RKO (cell line): Measurements from ENCODE around the gene PTGS1.

ENCODE experiments used
- DNase-seq: peaks from one replicate; pipeline ENCODE4 v3.0.0-alpha.2; 2016; ENCODE audit warnings: low spot score

Gene PTGS1

DNA sequence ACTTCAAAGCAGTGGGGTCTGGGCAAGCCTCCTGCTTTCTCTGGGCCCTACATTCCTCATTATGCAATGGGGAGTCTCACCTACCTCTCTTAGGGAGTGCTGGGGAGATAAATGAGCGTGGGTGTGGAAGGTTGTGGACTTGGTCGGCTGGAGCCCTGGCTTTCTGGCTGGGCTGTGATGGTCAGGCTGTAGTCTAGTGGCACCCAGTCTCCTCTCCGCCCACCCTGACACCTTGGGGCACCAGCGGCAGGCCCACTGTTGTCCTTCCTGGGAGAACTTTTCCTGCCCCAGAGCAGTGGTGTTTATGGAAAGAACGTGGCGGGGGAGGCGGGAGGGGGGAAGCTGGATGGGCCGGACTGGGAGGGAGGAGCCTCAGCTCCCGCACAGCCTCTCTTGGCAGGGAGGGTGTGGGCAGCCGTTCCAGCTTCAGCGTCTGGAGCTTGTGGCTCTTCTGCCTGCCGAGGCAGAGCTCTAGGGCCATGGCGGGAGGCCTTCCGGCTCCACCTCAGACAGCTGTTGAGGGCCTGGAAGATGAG is 4.1 kb downstream of the PTGS1 start:
- no peak for DNase-seq

DNA sequence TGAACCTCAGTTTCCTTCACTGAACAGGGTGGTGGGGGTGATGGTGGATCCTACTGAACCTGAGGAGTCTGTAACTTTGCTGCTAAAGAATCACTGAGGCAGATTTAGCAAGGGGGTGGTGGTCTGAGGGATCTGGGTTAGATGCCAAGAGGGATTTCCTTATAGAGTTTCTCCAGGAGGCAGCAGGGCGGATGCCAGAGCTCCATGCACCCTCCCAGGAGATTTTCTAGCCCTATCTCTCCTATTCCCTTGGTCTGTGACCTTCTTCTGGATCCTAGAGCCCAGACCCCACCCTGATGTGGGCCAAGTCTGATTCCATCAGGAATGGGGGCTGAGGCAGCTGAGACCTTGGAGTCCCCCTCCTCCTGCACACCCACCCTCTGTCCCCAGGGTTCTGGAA is 6.0 kb downstream of the PTGS1 start:
- no peak for DNase-seq

DNA sequence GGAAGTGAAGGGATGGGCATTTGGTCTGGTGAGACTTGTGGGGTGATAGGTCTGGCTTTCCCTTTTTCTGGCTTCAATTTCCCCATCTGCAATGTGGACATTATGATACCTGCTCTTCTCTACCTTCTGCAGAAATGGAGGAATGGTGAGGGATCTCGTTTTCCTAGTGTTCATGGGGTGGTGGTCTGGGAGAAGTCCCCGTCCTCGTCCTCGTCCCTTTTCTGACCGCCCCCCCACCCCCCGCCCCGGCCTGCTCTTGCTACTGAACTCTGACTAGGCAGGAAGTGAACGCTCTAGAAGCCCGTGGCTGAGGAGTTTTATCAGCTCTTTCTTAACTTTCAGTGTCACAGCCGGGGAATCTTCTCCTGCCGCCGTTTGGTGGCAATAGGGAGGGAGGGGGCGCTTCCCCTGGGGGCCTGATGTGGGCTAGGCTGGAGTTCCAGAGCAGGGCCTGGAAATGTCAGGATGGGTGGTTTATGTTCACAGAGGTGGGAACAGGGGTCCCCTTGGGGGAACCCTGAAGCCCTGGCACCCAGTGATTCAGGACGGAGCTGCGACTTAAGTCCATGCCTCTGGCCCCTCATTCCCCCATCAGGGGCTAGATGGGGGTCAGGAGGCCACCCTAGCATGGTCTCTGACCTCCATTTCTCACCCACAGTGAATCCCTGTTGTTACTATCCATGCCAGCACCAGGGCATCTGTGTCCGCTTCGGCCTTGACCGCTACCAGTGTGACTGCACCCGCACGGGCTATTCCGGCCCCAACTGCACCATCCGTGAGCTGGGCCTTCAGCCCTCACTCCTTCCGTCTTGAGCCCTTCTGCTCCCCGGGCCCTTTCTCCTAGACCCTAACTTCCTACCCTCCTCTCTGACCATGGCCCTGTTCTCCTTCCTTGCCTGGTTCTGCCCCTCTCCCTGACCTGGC is 6.7 kb downstream of the PTGS1 start:
- no peak for DNase-seq

DNA sequence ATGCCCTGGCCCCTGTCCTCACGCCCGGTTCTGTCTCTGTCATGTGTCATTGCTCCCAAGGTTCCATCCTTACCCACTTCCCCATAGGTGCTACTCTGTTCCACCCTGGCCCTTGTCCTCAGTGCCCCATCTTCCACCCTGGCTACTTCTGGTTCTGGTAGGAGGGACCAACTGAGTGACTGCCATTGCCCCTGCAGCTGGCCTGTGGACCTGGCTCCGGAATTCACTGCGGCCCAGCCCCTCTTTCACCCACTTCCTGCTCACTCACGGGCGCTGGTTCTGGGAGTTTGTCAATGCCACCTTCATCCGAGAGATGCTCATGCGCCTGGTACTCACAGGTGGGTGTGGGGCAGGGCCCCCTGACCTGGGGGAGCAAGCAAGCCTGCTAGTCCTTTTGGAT is 7.4 kb downstream of the PTGS1 start:
- no peak for DNase-seq

DNA sequence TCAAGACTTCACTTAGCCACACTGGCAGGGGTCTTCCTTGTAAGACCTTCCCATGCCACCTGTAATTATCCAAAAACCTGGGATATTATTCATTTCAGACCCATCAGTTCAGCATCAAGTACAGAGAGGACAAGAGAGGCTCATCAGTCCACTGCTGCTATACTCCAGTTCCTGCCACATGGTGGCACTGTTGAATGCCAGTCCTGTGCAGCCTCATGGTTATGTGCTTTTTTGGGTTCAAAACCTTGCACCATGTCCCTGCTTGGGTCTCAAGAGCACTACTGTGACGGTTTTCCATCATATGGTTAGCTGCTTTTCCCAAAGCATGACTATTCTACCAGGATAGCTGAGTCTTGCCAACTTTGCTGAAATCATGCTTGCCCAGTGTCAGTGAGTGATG is 8.5 kb downstream of the PTGS1 start:
- DNase-seq = peak; percentile 15

DNA sequence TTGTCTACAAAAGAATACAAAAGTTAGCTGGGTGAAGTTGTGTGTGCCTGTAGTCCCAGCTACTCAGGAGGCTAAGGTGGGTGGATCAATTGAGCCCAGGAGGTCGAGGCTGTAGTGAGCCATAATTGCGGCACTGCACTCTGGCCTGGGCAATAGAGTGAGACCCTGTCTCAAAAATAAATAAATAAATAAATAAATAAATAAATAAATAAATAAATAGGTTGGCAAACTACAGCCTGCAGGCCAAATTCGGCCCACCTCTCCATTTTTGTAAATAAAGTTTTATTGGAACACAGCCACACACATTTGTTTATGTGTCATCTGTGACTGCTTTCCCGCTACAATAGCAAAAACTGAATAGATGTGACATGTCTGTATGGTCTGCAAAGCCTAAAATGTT is 9.5 kb downstream of the PTGS1 start:
- no peak for DNase-seq

DNA sequence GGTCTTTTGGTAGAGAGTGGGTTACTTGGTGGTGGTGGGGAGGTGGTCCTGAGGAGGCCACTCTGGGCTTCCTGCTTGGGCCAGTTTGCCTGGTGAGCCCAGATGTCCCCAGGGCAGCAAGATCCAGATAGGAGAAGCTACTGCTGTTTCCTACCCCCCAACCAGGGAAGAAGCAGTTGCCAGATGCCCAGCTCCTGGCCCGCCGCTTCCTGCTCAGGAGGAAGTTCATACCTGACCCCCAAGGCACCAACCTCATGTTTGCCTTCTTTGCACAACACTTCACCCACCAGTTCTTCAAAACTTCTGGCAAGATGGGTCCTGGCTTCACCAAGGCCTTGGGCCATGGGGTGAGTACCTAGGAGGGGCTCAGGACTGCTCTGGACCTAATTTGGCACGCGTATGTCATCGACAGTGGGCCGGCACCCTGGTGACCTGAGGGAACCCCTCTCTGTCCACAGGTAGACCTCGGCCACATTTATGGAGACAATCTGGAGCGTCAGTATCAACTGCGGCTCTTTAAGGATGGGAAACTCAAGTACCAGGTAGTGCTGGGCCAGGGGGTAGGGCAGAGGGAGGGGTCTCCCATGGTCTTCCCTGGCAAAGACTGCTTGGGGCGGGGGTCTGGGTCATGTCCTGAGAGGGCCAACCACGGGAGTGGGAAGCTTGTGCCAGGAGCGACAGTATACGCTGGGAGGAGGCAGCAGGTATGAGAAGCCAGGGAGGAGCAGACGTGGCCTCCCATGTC is 10.6 kb downstream of the PTGS1 start:
- no peak for DNase-seq

DNA sequence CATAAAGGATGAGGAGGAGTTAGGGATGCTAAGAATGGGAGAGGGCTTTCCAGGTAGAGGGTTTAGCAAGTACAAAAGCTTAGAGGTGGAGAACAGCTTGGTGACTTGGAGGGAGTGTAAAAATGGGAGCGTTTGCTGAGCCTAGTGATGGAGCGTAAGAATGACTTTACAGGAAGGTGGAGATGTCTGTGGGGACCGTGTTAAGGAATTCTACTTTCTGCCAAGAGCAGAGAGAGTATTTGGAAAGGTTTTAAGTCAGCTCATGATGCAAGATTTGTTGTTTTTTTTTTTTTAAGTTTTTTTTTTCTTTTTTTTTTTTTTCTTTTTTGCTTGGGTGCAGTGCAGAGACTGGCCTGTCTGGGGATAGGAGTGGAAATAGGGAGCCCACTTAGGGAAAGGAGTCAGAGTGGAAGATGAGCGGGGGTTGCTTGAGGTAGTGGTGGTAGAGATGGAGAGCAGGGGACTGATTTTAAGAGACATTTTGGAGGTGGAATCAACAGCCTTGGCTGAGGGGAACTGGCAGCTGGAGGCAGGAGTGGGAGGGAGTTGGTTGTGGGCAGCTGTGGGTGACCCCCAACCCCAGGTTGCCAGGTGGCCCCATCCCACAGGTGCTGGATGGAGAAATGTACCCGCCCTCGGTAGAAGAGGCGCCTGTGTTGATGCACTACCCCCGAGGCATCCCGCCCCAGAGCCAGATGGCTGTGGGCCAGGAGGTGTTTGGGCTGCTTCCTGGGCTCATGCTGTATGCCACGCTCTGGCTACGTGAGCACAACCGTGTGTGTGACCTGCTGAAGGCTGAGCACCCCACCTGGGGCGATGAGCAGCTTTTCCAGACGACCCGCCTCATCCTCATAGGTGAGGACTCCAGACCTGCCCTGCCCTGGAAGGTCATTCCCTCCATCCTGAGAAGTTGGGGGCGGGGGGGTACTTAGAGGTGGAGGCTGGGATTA is 12.4 kb downstream of the PTGS1 start:
- DNase-seq = no peak

DNA sequence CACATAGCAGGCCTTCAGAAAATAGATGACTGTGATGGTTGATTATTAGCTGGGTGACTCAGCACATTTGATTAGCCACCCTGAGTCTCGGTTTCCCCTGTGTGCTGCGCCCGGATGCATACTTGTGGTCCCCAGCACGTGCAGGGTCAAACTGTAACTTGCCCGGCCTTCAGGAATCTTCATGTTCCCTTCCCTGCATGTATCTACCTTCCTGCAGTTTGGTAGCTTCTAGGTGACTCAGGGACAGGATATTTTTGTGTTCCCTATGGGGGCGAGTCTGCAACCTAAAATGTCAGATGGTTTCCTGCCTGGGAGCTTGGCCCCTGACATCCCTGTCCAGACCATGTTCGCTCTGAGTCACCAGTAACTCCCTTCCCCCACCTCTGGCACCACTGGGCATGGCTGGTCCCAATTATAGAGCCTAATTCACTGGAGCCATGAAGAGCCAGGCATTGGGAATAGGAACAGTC is 13.2 kb downstream of the PTGS1 start:
- no peak for DNase-seq

DNA sequence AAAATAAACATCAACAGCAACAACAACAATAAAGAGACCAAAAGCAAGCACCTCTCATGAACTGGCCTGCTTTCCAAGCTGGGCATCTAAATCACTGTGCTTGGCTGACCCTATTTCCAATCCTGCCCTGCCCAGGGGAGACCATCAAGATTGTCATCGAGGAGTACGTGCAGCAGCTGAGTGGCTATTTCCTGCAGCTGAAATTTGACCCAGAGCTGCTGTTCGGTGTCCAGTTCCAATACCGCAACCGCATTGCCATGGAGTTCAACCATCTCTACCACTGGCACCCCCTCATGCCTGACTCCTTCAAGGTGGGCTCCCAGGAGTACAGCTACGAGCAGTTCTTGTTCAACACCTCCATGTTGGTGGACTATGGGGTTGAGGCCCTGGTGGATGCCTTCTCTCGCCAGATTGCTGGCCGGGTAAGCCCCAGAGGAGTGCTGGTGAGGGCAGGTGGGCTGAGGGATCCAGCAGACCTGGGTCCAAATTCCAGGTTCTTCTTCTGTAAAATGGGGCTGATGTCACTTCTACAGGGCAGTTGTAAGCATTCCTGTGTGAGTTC is 15.6 kb downstream of the PTGS1 start:
- no peak for DNase-seq

DNA sequence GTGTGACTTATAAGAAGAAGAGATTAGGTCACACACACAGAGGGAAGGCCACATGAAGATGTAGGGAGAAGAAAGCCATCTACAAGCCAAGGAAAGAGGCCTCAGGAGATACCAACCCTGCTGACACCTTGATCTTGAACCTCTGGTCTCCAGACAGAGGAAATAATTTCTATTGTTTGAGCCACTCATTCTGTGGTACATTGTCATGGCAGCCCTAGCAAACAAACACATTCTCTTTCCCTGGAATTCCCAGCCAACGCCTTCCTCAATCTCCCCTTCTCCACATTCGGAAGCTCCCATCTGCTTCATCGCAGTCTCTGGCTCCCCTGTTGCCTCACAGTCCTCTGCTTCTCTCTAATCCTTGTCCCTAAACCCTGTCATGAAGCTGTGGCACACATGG is 16.7 kb downstream of the PTGS1 start:
- DNase-seq = no peak

DNA sequence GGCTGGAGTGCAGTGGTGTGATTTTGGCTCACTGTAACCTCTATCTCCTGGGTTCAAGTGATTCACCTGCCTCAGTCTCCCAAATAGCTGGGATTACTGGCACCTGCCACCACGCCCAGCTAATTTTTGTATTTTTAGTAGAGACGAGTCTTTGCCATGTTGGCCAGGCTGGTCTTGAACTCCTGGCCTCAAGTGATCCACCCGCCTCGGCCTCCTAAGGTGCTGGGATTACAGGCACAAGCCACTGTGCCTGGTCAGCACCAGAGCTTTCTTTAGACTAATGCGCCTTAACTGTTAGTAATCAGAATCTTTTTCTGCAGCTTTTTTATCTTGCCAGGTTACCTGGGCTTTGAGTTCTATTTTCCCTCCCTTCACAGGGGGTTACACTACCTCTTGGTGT is 18.4 kb downstream of the PTGS1 start:
- no peak for DNase-seq

DNA sequence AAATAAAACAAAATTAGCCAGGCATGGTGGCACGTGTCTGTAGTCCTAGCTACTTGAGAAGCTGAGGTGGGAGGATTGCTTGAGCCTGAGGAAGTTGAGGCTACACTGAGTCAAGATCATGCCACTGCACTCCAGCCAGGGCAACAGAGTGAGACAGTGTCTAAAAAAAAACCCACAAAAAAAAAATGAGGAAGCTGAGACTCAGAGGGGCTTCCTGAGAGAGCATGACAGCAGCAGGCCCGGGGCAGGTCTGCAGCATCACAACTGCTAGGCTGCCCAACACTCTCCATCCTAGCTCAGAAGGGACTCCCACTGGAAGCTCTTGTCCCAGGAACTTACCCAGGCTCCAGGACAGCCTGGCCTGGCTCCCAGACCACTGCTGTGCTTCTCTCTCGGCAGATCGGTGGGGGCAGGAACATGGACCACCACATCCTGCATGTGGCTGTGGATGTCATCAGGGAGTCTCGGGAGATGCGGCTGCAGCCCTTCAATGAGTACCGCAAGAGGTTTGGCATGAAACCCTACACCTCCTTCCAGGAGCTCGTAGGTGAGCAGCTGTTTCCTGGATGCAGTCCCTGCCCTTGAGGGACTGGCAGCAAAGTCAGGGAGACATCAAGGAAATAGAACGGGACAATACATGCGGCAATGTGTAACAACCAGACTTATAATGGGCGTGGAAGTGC is 19.1 kb downstream of the PTGS1 start:
- DNase-seq = no peak

DNA sequence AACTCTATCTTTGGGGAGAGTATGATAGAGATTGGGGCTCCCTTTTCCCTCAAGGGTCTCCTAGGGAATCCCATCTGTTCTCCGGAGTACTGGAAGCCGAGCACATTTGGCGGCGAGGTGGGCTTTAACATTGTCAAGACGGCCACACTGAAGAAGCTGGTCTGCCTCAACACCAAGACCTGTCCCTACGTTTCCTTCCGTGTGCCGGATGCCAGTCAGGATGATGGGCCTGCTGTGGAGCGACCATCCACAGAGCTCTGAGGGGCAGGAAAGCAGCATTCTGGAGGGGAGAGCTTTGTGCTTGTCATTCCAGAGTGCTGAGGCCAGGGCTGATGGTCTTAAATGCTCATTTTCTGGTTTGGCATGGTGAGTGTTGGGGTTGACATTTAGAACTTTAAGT is 21.5 kb downstream of the PTGS1 start:
- DNase-seq = no peak

DNA sequence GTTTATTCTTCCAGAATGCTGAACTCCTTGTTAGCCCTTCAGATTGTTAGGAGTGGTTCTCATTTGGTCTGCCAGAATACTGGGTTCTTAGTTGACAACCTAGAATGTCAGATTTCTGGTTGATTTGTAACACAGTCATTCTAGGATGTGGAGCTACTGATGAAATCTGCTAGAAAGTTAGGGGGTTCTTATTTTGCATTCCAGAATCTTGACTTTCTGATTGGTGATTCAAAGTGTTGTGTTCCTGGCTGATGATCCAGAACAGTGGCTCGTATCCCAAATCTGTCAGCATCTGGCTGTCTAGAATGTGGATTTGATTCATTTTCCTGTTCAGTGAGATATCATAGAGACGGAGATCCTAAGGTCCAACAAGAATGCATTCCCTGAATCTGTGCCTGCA is 21.9 kb downstream of the PTGS1 start:
- no peak for DNase-seq

DNA sequence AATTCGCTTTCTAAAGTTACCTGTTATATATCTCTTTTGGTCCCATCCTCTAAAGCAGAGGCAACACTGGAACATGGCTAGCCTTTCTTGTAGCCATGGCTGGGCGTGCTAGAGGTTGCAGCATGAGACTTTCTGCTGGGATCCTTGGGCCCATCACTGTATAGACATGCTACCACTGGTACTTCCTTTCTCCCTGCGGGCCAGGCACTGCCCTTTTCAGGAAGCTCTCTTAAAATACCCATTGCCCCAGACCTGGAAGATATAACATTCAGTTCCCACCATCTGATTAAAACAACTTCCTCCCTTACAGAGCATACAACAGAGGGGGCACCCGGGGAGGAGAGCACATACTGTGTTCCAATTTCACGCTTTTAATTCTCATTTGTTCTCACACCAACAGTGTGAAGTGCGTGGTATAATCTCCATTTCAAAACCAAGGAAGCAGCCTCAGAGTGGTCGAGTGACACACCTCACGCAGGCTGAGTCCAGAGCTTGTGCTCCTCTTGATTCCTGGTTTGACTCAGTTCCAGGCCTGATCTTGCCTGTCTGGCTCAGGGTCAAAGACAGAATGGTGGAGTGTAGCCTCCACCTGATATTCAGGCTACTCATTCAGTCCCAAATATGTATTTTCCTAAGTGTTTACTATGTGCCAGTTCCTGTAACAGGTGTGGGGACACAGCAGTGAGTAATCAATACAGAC is 22.6 kb downstream of the PTGS1 start:
- DNase-seq = no peak

DNA sequence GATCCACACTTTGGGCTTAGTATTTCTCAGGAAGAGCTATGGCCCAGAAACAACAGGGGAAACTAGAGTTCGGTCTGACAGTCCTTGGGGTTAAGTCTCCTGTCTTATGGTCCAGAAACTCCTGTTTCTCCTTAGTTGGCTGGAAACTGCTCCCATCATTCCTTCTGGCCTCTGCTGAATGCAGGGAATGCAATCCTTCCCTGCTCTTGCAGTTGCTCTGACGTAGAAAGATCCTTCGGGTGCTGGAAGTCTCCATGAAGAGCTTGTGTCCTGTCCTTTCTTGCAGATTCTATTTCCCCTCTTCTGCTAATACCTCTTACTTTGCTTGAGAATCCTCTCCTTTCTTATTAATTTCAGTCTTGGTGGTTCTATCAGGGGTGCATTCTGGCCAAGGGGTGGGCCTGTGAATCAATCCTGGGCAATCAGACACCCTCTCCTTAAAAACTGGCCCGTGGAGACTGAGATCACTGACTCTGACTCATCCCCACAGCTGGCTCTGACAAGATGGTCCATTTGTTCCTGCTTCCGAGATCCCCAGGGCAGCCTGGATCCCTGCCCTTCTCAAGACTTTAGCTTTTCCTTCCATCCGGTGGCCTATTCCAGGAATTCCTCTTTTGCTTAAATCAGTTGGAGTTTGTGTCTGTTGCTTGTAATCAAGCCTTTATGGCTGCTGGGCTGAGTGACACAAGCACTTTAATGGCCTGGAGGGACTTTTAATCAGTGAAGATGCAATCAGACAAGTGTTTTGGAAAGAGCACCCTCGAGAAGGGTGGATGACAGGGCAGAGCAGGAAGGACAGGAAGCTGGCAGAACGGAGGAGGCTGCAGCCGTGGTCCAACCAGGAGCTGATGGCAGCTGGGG is 23.7 kb downstream of the PTGS1 start:
- DNase-seq = peak; percentile 36

DNA sequence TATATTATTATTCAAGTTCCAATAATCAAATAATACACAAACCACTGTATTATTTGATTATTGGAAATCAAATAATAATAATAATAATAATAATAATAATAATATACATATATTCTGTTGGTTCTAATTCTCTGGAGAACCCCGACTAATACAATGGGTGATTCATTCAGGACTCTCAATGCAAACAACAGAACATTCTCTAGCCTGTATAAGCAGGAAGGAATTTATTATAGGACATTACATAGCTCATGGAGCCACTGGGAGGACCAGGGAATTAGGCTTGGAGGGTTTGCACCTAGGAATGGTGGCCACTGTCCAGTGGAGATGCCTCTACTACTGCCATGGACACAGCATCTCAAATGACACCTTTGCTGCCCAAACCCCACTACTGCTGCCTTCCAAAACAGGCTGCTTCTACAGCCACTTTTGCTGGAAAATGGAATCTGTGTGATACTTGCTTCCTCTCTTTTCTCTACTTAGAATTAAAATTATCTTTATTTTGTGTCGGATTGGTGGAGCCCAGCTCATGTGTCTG is 25.9 kb downstream of the PTGS1 start:
- no peak for DNase-seq

DNA sequence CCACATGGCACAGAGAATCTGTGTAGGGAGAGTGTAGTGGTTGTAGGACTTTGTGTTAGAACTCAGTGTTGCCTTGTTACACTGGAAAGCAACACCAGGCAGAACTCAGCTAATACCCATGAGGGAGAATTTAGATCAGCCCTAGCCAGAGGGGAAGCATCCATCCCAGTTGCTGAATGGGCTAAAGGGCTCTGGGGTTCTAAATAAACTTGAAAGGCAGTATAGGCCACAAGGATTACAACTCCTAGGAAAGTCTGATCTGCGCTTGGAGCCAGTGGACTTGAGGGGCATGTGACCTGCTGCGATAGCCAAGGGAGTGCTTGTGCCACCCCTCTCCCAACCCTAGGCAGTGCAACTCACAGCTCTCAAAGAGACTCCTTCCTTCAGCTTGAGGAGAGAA is 26.9 kb downstream of the PTGS1 start:
- DNase-seq = no peak
